ENCODE data around the gene AURKB. TPM values are rescaled to one million over a fixed set of nuclear protein-coding genes. Genes with fewer than 3 reads are reported as not detected.

The AURKB gene
- total RNA-seq, 1 experiment from 2014 or later, result 167 TPM

GRCh38 chr17:8189711-8190477 is 20.5 kb downstream of the AURKB start, which contains the start of gene BORCS6:
Gene BORCS6, minus strand, starts transcription at chr17:8190180. Its CDS starts 40 bp downstream, at chr17:8190140.
- Histone ChIP-seq H3K27me3 (ENCODE audit: insufficient read depth, low read depth) (no peaks in the 10 kb centered on the region), H3K79me2 (ENCODE audit: low read depth) (peaks cover 11% of the 10 kb centered on the region), H3F3A (ENCODE audit: insufficient read depth, low read depth) (peaks cover 24% of the 10 kb centered on the region), H3K9me3 (ENCODE audit: insufficient read depth, low read depth) (no peaks in the 10 kb centered on the region), H3K36me3 (ENCODE audit: low read depth) (no peaks in the 10 kb centered on the region), H3K4me2 (peak within 1 kb of the TSS; percentile 85), H4K20me1 (ENCODE audit: insufficient read depth) (0 out of 2 replicates have a peak, but pooled peaks cover 3% of the 10 kb centered on the region), H3K27ac (no peak within 1 kb of the TSS), H3K4me3 (peak within 1 kb of the TSS; percentile 86), H3K9me2 (ENCODE audit: insufficient read depth) (no peaks in the 10 kb centered on the region), H3K4me1 (replicated peaks; ENCODE audit: insufficient read depth) (peaks cover 12% of the 10 kb centered on the region), H2AFZ (peak within 1 kb of the TSS; percentile 86)
- DNase-seq, result peak; percentile 90 to 96
- CTCF ChIA-PET, result interaction anchor here (0.6 to 1.2 kb wide), 5 partner anchors 9 to 111 kb away, joined by 3 to 13 read pairs (median 3); partner anchors contain the start of genes HES7 and SLC25A35
- TSS peak; percentile 32 for BruUV-seq (replicated peaks)
- no peak for TF ChIP-seq EZH2 (IDR thresholded peaks at IDR 0.05; ENCODE audit: low read depth)
- TF ChIP-seq CTCF (conservative IDR thresholded peaks at IDR 0.05), result no peak
- POLR2A ChIA-PET (ENCODE audit: unreplicated experiment), result interaction anchor here (0.5 to 0.7 kb wide), 8 partner anchors 11 to 158 kb away, joined by 3 to 20 read pairs (median 8); partner anchors contain the start of genes AURKB and PER1
- intact Hi-C loops (cut with micrococcal nuclease; ENCODE audit: unreplicated experiment), result loop anchor here (1.0 to 10.0 kb wide), 2 partner anchors 110 to 195 kb away; partner anchors contain the start of gene RPL26

- no peaks in the 10 kb centered on the region for H3K36me3 ChIP-seq (ENCODE audit: low read depth)
- TF ChIP-seq CTCF (conservative IDR thresholded peaks at IDR 0.05) (no peak), EZH2 (IDR thresholded peaks at IDR 0.05; ENCODE audit: low read depth) (no peak)
- ChIA-PET CTCF (interaction anchor here (1.2 kb wide), 1 partner anchor 35 kb away, joined by 3 read pairs; no protein-coding TSS in a partner anchor), POLR2A (ENCODE audit: unreplicated experiment) (no interaction called here)
- intact Hi-C loops (cut with micrococcal nuclease; ENCODE audit: unreplicated experiment), result loop anchor here (10.0 kb wide), 1 partner anchor 196 kb away; the partner anchor contains the start of gene RPL26
- H3F3A ChIP-seq (ENCODE audit: insufficient read depth, low read depth), result peaks cover 24% of the 10 kb centered on the region
- peak overlapping the region; percentile 86 for H2AFZ ChIP-seq
- H3K4me2 ChIP-seq, result peak overlapping the region; percentile 85
- H3K4me1 ChIP-seq (replicated peaks; ENCODE audit: insufficient read depth), result peaks cover 12% of the 10 kb centered on the region
- no peaks in the 10 kb centered on the region for H3K9me3 ChIP-seq (ENCODE audit: insufficient read depth, low read depth)
- no TSS peak for BruUV-seq (replicated peaks)
- H3K79me2 ChIP-seq (ENCODE audit: low read depth), result peaks cover 11% of the 10 kb centered on the region
- no peaks in the 10 kb centered on the region for H3K9me2 ChIP-seq (ENCODE audit: insufficient read depth)
- no peaks in the 10 kb centered on the region for H3K27me3 ChIP-seq (ENCODE audit: insufficient read depth, low read depth)
- H4K20me1 ChIP-seq (ENCODE audit: insufficient read depth), result 0 out of 2 replicates have a peak, but pooled peaks cover 3% of the 10 kb centered on the region
- no peak overlapping the region for H3K27ac ChIP-seq
- no peak for DNase-seq
- peak overlapping the region; percentile 86 for H3K4me3 ChIP-seq
Observed at GRCh38 chr17:8189041-8189710, 21.2 kb downstream of the AURKB start.

GRCh38 chr17:8188263-8188839 is 22.0 kb downstream of the AURKB start:
- H3K4me1 ChIP-seq (replicated peaks; ENCODE audit: insufficient read depth), result peaks cover 12% of the 10 kb centered on the region
- H3K27ac ChIP-seq, result peak overlapping the region; percentile 86
- intact Hi-C loops (cut with micrococcal nuclease; ENCODE audit: unreplicated experiment), result loop anchor here (10.0 kb wide), 1 partner anchor 196 kb away; the partner anchor contains the start of gene RPL26

More at GRCh38 chr17:8188263-8188839, 22.0 kb downstream of the AURKB start:
- Histone ChIP-seq H3K79me2 (ENCODE audit: low read depth) (peaks cover 11% of the 10 kb centered on the region), H3K4me3 (peak overlapping the region; percentile 86), H3F3A (ENCODE audit: insufficient read depth, low read depth) (peaks cover 24% of the 10 kb centered on the region), H3K4me2 (peak overlapping the region; percentile 85), H3K36me3 (ENCODE audit: low read depth) (no peaks in the 10 kb centered on the region), H4K20me1 (ENCODE audit: insufficient read depth) (0 out of 2 replicates have a peak, but pooled peaks cover 3% of the 10 kb centered on the region), H3K9me2 (ENCODE audit: insufficient read depth) (no peaks in the 10 kb centered on the region), H3K27me3 (ENCODE audit: insufficient read depth, low read depth) (no peaks in the 10 kb centered on the region), H3K9me3 (ENCODE audit: insufficient read depth, low read depth) (no peaks in the 10 kb centered on the region), H2AFZ (no peak overlapping the region)
- CTCF ChIA-PET, result interaction anchor here (0.8 to 1.2 kb wide), 3 partner anchors 36 to 195 kb away, joined by 3 to 4 read pairs (median 3); no protein-coding TSS in a partner anchor
- TF ChIP-seq CTCF (conservative IDR thresholded peaks at IDR 0.05), result no peak
- TF ChIP-seq EZH2 (IDR thresholded peaks at IDR 0.05; ENCODE audit: low read depth), result no peak
- POLR2A ChIA-PET (ENCODE audit: unreplicated experiment), result interaction anchor here (0.5 to 1.4 kb wide), 2 partner anchors 15 to 33 kb away, joined by 3 to 8 read pairs; no protein-coding TSS in a partner anchor
- no peak for DNase-seq
- no TSS peak for BruUV-seq (replicated peaks)
